ENCODE measurements around the gene CDH23.

DNA sequence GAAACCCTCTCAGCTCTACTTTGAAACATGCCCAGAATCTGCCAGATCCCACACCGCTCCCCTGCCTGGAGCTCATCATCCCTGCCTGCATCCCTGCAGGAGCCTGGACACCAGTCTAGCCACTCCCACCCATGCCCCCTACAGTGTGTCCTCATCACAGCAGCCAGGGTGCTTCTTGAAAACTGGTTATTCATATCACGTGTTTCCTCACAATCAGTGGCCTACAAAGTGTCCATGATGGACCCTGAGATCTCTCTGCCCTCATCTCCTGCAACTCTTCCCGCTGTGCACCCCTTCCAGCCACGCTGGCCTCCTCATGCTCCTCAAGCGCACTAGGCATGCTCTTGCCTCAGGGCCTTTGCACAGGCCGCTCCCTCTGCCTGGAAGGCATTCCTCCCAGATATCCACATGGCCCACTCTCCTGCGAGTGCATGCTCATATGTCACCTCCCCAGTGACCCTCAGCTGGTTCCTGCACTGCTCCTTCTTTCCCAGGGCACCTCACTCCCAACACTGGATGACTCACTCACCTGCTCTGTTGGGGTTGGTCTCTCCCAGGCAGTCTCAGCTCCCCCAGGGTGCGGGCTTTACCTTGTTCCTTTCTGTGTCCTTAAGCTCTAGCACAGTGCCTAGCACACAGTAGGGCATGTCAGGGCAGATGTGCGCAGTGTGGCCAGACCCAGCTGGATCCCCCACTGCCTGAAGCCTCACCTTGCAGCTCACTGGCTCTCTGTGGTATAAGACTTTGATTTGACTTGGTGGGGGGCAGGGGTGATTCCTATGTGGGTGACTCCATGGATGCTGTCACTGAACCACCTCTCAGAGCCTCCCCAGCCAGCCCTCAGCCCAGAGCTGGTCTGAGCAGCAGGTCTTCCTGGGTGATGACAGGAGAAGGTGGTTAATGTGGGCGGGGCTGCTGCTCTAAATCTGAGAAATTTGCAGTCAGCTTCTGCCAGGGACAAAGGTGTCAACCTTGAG, 37.3 kb downstream of the CDH23 start:
- TF ChIP-seq, protein P1, sequence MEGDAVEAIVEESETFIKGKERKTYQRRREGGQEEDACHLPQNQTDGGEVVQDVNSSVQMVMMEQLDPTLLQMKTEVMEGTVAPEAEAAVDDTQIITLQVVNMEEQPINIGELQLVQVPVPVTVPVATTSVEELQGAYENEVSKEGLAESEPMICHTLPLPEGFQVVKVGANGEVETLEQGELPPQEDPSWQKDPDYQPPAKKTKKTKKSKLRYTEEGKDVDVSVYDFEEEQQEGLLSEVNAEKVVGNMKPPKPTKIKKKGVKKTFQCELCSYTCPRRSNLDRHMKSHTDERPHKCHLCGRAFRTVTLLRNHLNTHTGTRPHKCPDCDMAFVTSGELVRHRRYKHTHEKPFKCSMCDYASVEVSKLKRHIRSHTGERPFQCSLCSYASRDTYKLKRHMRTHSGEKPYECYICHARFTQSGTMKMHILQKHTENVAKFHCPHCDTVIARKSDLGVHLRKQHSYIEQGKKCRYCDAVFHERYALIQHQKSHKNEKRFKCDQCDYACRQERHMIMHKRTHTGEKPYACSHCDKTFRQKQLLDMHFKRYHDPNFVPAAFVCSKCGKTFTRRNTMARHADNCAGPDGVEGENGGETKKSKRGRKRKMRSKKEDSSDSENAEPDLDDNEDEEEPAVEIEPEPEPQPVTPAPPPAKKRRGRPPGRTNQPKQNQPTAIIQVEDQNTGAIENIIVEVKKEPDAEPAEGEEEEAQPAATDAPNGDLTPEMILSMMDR (IDR thresholded peaks at IDR 0.05; ENCODE audit: low read length) = no peak
- TF ChIP-seq EZH2 (optimal IDR thresholded peaks at IDR 0.05; ENCODE audit: low read depth, low read length) = no peak
- TF ChIP-seq EZH2phosphoT487 (IDR thresholded peaks at IDR 0.05; ENCODE audit: low read length) = no peak

Measured in MM.1S (cell line).